IPS-20b (cell line): ENCODE data around the gene PNLDC1.

Experiments
- H3K27ac ChIP-seq: one replicate; pipeline ENCODE4 v1.5.1; 2013; ENCODE audit warnings: low read length
- H3K27me3 ChIP-seq: 2 replicates; pipeline ENCODE4 v1.6.1; 2013; ENCODE audit warnings: mild to moderate bottlenecking, low read length, inconsistent platforms; ENCODE audit not compliant: insufficient read depth
- H3K36me3 ChIP-seq: 2 replicates; pipeline ENCODE4 v1.6.1; 2013; ENCODE audit warnings: low read depth, mild to moderate bottlenecking, inconsistent platforms, low read length, moderate library complexity; ENCODE audit not compliant: insufficient read depth
- H3K4me1 ChIP-seq: 2 replicates; pipeline ENCODE4 v1.6.1; 2013; ENCODE audit warnings: mild to moderate bottlenecking, control low read depth, inconsistent platforms, low read length, moderate library complexity; ENCODE audit not compliant: insufficient read depth
- H3K4me3 ChIP-seq: 2 replicates; pipeline ENCODE4 v1.5.1; 2013; ENCODE audit warnings: mild to moderate bottlenecking, low read length, inconsistent platforms
- H3K9ac ChIP-seq: 2 replicates; pipeline ENCODE4 v1.6.1; 2013; ENCODE audit warnings: low read depth, mild to moderate bottlenecking, inconsistent platforms, low read length, moderate library complexity
- H3K9me3 ChIP-seq: 2 replicates; pipeline ENCODE4 v1.6.1; 2013; ENCODE audit warnings: mild to moderate bottlenecking, low read depth, low read length, inconsistent platforms; ENCODE audit not compliant: insufficient read depth

The PNLDC1 gene

GRCh38 chr6:159865226-159865920 lies 65.3 kb downstream of the PNLDC1 start:
- Histone ChIP-seq H3K4me3 (no peak overlapping the region), H3K9me3 (no peaks in the 10 kb centered on the region), H3K27me3 (no peaks in the 10 kb centered on the region), H3K27ac (no peak overlapping the region), H3K9ac (no peak overlapping the region), H3K4me1 (no peaks in the 10 kb centered on the region), H3K36me3 (no peaks in the 10 kb centered on the region)

- Histone ChIP-seq H3K27me3 (no peaks in the 10 kb centered on the region), H3K4me1 (no peaks in the 10 kb centered on the region), H3K9me3 (no peaks in the 10 kb centered on the region), H3K4me3 (no peak overlapping the region), H3K9ac (no peak overlapping the region), H3K36me3 (no peaks in the 10 kb centered on the region), H3K27ac (no peak overlapping the region)
Observed at GRCh38 chr6:159866286-159867247, 66.5 kb downstream of the PNLDC1 start.
